Kidney epithelial cell (primary cell): ENCODE results near the gene MAML2. TPM values are rescaled to one million over a fixed set of nuclear protein-coding genes. Genes with fewer than 3 reads are reported as not detected.

Source experiments
- DNase-seq: peaks from one replicate; pipeline ENCODE4 v3.0.0-alpha.2; 2010; ENCODE audit warnings: low read depth
- H3K27me3 ChIP-seq: 2 replicates; pipeline ENCODE4 v1.6.0; 2011; ENCODE audit warnings: low read length; ENCODE audit not compliant: control insufficient read depth, insufficient read depth
- H3K36me3 ChIP-seq: 2 replicates; pipeline ENCODE4 v1.5.1; 2011; ENCODE audit warnings: low read length; ENCODE audit not compliant: control insufficient read depth, insufficient read depth
- H3K4me3 ChIP-seq: 2 replicates; pipeline ENCODE4 v1.5.1; 2011; ENCODE audit warnings: low read depth, mild to moderate bottlenecking, control low read depth, low read length
- CTCF ChIP-seq: IDR thresholded peaks from 2 replicates; pipeline ENCODE4 v1.5.1; 2011; ENCODE audit warnings: mild to moderate bottlenecking, moderate library complexity, low read length, control low read depth, inconsistent platforms; ENCODE audit not compliant: insufficient read depth, poor library complexity, severe bottlenecking
- total RNA-seq: library from RNA; depleted of rRNA; stranded (reverse); fragments of >200 nt; gene quantifications from 2 replicates; pipeline ENCODE4 v1.2.3, GENCODE V29; 2015

Gene MAML2
- total RNA-seq, 1 donor from 2014 or later: 12.3 TPM

- TF ChIP-seq CTCF: no peak
- Histone ChIP-seq H3K36me3 (no peaks in the 10 kb centered on the region), H3K27me3 (no peaks in the 10 kb centered on the region), H3K4me3 (no peak overlapping the region)
- DNase-seq: no peak
These were observed 309.4 kb downstream of the MAML2 start for GRCh38 chr11:96033599-96033998.

- Histone ChIP-seq H3K4me3 (no peak overlapping the region), H3K27me3 (no peaks in the 10 kb centered on the region), H3K36me3 (no peaks in the 10 kb centered on the region)
- no peak for TF ChIP-seq CTCF
- DNase-seq: no peak
These were observed 309.9 kb downstream of the MAML2 start for GRCh38 chr11:96033095-96033494.

- no peak for TF ChIP-seq CTCF
- DNase-seq: no peak
These were observed 314.2 kb downstream of the MAML2 start for GRCh38 chr11:96028746-96029145.

GRCh38 chr11:96027021-96027420, 316.0 kb downstream of the MAML2 start:
- no peak overlapping the region for H3K4me3 ChIP-seq
- no peaks in the 10 kb centered on the region for H3K36me3 ChIP-seq
- no peak for DNase-seq
- no peaks in the 10 kb centered on the region for H3K27me3 ChIP-seq
- no peak for TF ChIP-seq CTCF

More at GRCh38 chr11:96028746-96029145, 314.2 kb downstream of the MAML2 start:
- H3K36me3 ChIP-seq: no peaks in the 10 kb centered on the region
- H3K27me3 ChIP-seq: no peaks in the 10 kb centered on the region
- H3K4me3 ChIP-seq: no peak overlapping the region

GRCh38 chr11:96026310-96026709, 316.7 kb downstream of the MAML2 start:
- DNase-seq: no peak
- no peaks in the 10 kb centered on the region for H3K27me3 ChIP-seq
- no peak overlapping the region for H3K4me3 ChIP-seq
- no peak for TF ChIP-seq CTCF
- H3K36me3 ChIP-seq: no peaks in the 10 kb centered on the region

GRCh38 chr11:96024666-96025065, 318.3 kb downstream of the MAML2 start:
- no peaks in the 10 kb centered on the region for H3K36me3 ChIP-seq
- no peak for DNase-seq
- no peaks in the 10 kb centered on the region for H3K27me3 ChIP-seq
- no peak for TF ChIP-seq CTCF
- no peak overlapping the region for H3K4me3 ChIP-seq
